Endothelial cell of umbilical vein (primary cell): ENCODE results near the gene KRT71. TPM values are rescaled to one million over a fixed set of nuclear protein-coding genes. Genes with fewer than 3 reads are reported as not detected.

Experiments
- BruUV-seq: library from RNA; stranded (reverse); fragments of 400-500 nt; replicated peaks from 2 replicates; lab custom pipeline; 2021; lab: Mats Ljungman, UMichigan
- CTCF ChIA-PET: fragments of 300-600, 350-600 bp; sonication (Branson Sonifier 250); formaldehyde crosslinking; loops from one replicate; lab custom pipeline; 2021; ENCODE audit warnings: antibody characterized with exemption, inconsistent platforms; lab: Charles Lee
- POLR2A ChIA-PET: fragments of 300-600, 350-600 bp; sonication (Branson Sonifier 250); formaldehyde crosslinking; loops from one replicate; lab custom pipeline; 2021; ENCODE audit warnings: antibody characterized with exemption, inconsistent platforms; lab: Charles Lee
- DNase-seq: peaks from one replicate; pipeline ENCODE4 v3.0.0-alpha.2; 2011; ENCODE audit warnings: low read depth, low spot score
- FAIRE-seq: peaks from 2 replicates; lab custom pipeline; 2011; peaks lifted over from hg19 to GRCh38; lab: Jason Lieb, UNC
- H2AFZ ChIP-seq: 2 replicates; pipeline ENCODE4 v1.6.0; 2012; ENCODE audit warnings: low read depth, low read length, control low read depth, inconsistent platforms
- H3K27ac ChIP-seq: 2 replicates; pipeline ENCODE4 v1.5.1; 2011; ENCODE audit warnings: low read depth, mild to moderate bottlenecking, control low read depth, low read length, moderate library complexity; ENCODE audit not compliant: insufficient read depth
- H3K27me3 ChIP-seq, 2 experiments: 2 replicates each; pipeline versions ENCODE4 v1.6.0 to v1.6.1; 2011; ENCODE audit warnings: low read length in 2 of 2, mixed read lengths in 1 of 2; ENCODE audit not compliant: control insufficient read depth in 2 of 2, insufficient read depth in 2 of 2
- H3K36me3 ChIP-seq, 2 experiments: 2 replicates in 1 of 2; 3 replicates in 1 of 2; pipeline ENCODE4 v1.5.1; 2011; ENCODE audit warnings: low read length in 2 of 2, mild to moderate bottlenecking in 1 of 2, moderate library complexity in 1 of 2; ENCODE audit not compliant: control insufficient read depth in 2 of 2, insufficient read depth in 2 of 2; ENCODE audit errors: extremely low read depth in 1 of 2
- H3K4me1 ChIP-seq: 3 replicates; pipeline ENCODE4 v1.5.1; 2011; ENCODE audit warnings: mild to moderate bottlenecking, low read length; ENCODE audit not compliant: control insufficient read depth, insufficient read depth; ENCODE audit errors: extremely low read depth
- H3K4me2 ChIP-seq: 2 replicates; pipeline ENCODE4 v1.6.1; 2011; ENCODE audit warnings: low read length, control low read depth, mixed read lengths; ENCODE audit not compliant: insufficient read depth
- H3K4me3 ChIP-seq, 3 experiments: fragments of 200-600 bp in 1 of 3; sonication (generic), shearing (Covaris generic) in 1 of 3; replicated peaks in 1 of 3; 2 replicates each; pipeline ENCODE4 v1.5.1; 2011 to 2016; ENCODE audit warnings: control low read depth in 3 of 3, low read length in 3 of 3, mild to moderate bottlenecking in 2 of 3, inconsistent platforms in 1 of 3, low read depth in 1 of 3, moderate library complexity in 1 of 3; ENCODE audit not compliant: insufficient read depth in 1 of 3
- H3K79me2 ChIP-seq: 2 replicates; pipeline ENCODE4 v1.6.0; 2012; ENCODE audit warnings: low read length, inconsistent platforms; ENCODE audit not compliant: control insufficient read depth, insufficient read depth
- H3K9ac ChIP-seq: replicated peaks from 2 replicates; pipeline ENCODE3; 2011; ENCODE audit warnings: low read length, control low read depth; ENCODE audit not compliant: insufficient read depth; ENCODE audit errors: extremely low read depth
- H3K9me1 ChIP-seq: replicated peaks from 3 replicates; pipeline ENCODE4 v1.6.0; 2011; ENCODE audit warnings: mild to moderate bottlenecking, low read length; ENCODE audit not compliant: control insufficient read depth, insufficient read depth; ENCODE audit errors: extremely low read depth
- H3K9me3 ChIP-seq: replicated peaks from 2 replicates; pipeline ENCODE4 v1.5.1; 2012; ENCODE audit warnings: low read length, inconsistent platforms; ENCODE audit not compliant: control insufficient read depth, insufficient read depth
- H4K20me1 ChIP-seq: replicated peaks from 2 replicates; pipeline ENCODE3; 2011; ENCODE audit warnings: mild to moderate bottlenecking, low read length; ENCODE audit not compliant: control insufficient read depth, insufficient read depth; ENCODE audit errors: extremely low read depth
- CTCF ChIP-seq, 2 donors: IDR thresholded peaks; 1 replicate in 1 of 2; 2 replicates in 1 of 2; pipeline ENCODE4 v1.5.1; 2011; ENCODE audit warnings: low read length in 2 of 2, mild to moderate bottlenecking in 2 of 2, moderate library complexity in 2 of 2, control low read depth in 1 of 2, inconsistent platforms in 1 of 2, low read depth in 1 of 2; ENCODE audit not compliant: insufficient read depth in 1 of 2; ENCODE audit errors: extremely low read depth in 1 of 2
- EZH2 ChIP-seq: IDR thresholded peaks from 2 replicates; pipeline ENCODE4 v1.6.1; 2012; ENCODE audit warnings: borderline replicate concordance, low read depth, mild to moderate bottlenecking, moderate library complexity, low read length, inconsistent platforms; ENCODE audit not compliant: severe bottlenecking
- FOS ChIP-seq: IDR thresholded peaks from 2 replicates; pipeline ENCODE4 v1.6.1; 2011; ENCODE audit warnings: mild to moderate bottlenecking, low read length, moderate library complexity, borderline replicate concordance; ENCODE audit not compliant: insufficient read depth
- GATA2 ChIP-seq: IDR thresholded peaks from 2 replicates; pipeline ENCODE4 v1.7.0; 2011; ENCODE audit warnings: low read depth, mild to moderate bottlenecking, moderate library complexity, mixed read lengths, low read length; ENCODE audit not compliant: insufficient read length, insufficient read depth
- JUN ChIP-seq: IDR thresholded peaks from 2 replicates; pipeline ENCODE4 v1.6.1; 2011; ENCODE audit warnings: borderline replicate concordance, low read depth; ENCODE audit not compliant: insufficient read length, insufficient read depth
- MAX ChIP-seq: IDR thresholded peaks from 2 replicates; pipeline ENCODE4 v1.6.1; 2011; ENCODE audit not compliant: insufficient read depth, insufficient read length
- POLR2AphosphoS5 ChIP-seq: IDR thresholded peaks from 2 replicates; pipeline ENCODE4 v1.6.1; 2012; ENCODE audit warnings: low read depth, mild to moderate bottlenecking, control low read depth, low read length, moderate library complexity; ENCODE audit not compliant: insufficient read depth
- dilution Hi-C: fragments of 300-500 bp; cut with MboI; formaldehyde crosslinking; loops from one replicate; pipeline ENCODE4 v1.15.0; 2019; ENCODE audit warnings: low sequenced_read_pairs; ENCODE audit not compliant: extremely low pct_ligation_motif_present
- intact Hi-C: fragments of 100-400 bp; cut with micrococcal nuclease; formaldehyde crosslinking; loops from one replicate; pipeline ENCODE4 v1.10.0; 2022
- polyA plus RNA-seq, 4 experiments: library from polyadenylated mRNA; depleted of rRNA in 3 of 4; stranded (reverse) in 3 of 4; unstranded in 1 of 4; fragments of >200 nt; gene quantifications; 2 replicates each; pipeline versions ENCODE4 v1.2.1 to v1.2.3, GENCODE V29; 2011 to 2012; ENCODE audit warnings: missing spikeins in 1 of 4
- total RNA-seq: library from RNA; stranded (reverse); gene quantifications from 2 replicates; pipeline ENCODE4 v1.2.3, GENCODE V29; 2021

KRT71 gene
- total and polyA plus RNA-seq, 2 donors (not counting 3 experiments of a cell fraction or from before 2014, with no cell fraction given), result not detected

- ChIA-PET CTCF (interaction anchor here (1.4 to 1.8 kb wide), 3 partner anchors 10 to 297 kb away, joined by 4 to 6 read pairs (median 5); no protein-coding TSS in a partner anchor), POLR2A (no interaction called here)
- Histone ChIP-seq H3K27ac (no peak within 1 kb of the TSS), H3K27me3 (peaks cover 0 to under 1% of the 10 kb centered on the region in 2 experiments), H3K79me2 (no peaks in the 10 kb centered on the region), H2AFZ (no peak within 1 kb of the TSS), H4K20me1 (no peaks in the 10 kb centered on the region), H3K36me3 (no peaks in the 10 kb centered on the region), H3K4me3 (no peak within 1 kb of the TSS), H3K4me2 (no peak within 1 kb of the TSS), H3K9me1 (no peaks in the 10 kb centered on the region), H3K4me1 (no peaks in the 10 kb centered on the region), H3K9me3 (no peaks in the 10 kb centered on the region), H3K9ac (no peak within 1 kb of the TSS)
- dilution Hi-C loops (no loop called here), intact Hi-C loops (no loop called here)
- DNase-seq, result no peak
- no peak for TF ChIP-seq EZH2
- no peak for TF ChIP-seq GATA2
- TF ChIP-seq MAX, result no peak
- no peak for TF ChIP-seq CTCF (IDR thresholded peaks at IDR 0.05; ENCODE audit: extremely low read depth in 1 of 2, insufficient read depth in 1 of 2, low read depth in 1 of 2, low read length in 2 of 2)
- no peak for TF ChIP-seq FOS
- no peak for TF ChIP-seq JUN
- TF ChIP-seq POLR2AphosphoS5, result no peak
- no peak for FAIRE-seq
- BruUV-seq, result no TSS peak
Measured at GRCh38 chr12:52573743-52574142, 20.8 kb upstream of the KRT71 start, which contains the start of gene KRT74. Gene KRT74, minus strand, starts transcription at chr12:52573843. Its CDS starts 66 bp downstream, at chr12:52573777.
